Measurements from ENCODE around the gene DYNLT5. TPM values are rescaled to one million over a fixed set of nuclear protein-coding genes. Genes with fewer than 3 reads are reported as not detected.
"Not testable (repeated sequence)": the region's sequence is repeated elsewhere in the genome, so short reads cannot be mapped to it uniquely, and the experiment has no call there.

The DYNLT5 gene, protein sequence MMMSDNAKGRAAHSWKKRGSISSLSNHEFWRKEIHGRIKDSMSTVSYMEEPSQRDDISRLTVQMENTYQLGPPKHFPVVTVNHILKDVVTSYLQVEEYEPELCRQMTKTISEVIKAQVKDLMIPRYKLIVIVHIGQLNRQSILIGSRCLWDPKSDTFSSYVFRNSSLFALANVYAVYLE
- polyA plus RNA-seq (ENCODE audit: insufficient read length in 3 of 3): 1 to 10 TPM; 1.2 to 1.9 (median 1.7) TPM

DNA sequence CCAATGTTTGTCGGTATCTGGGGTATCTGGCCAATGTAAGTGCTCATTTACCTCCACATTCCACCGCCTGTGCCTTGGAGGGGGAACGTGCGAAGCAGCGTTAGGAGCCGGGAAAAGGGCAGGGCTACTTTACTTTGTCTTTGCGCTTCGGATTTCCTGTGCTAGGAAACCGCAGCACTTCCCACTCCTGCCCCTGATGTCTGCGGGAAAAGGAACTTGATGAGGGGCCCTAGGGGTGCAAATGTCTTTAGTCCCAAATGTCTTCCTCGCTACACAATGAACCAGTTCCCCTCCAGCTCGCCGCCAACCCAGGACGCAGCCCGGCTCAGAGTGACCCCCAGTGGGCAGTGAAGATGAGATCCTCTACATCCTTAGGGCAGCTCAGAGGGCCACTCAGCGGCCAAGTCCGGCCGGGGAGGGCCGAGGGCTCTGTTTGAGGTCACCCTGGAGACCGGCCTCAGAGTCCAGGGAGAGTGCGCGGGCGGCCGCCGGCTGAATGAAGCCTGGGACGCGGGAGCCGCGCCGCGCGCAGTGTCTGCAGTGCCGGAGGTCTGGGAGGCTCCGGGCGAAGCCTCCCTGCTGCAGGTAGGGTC lies at the start of gene DYNLT5:
Gene DYNLT5, plus strand, starts transcription at position 460 of the 593 bp plus-strand sequence. CDS start 2,200 bp downstream, outside the sequence.
- peak in 1 of 3 donors; percentile 29 for DNase-seq (ENCODE audit: low read depth in 3 of 3, low spot score in 2 of 3)

DNA sequence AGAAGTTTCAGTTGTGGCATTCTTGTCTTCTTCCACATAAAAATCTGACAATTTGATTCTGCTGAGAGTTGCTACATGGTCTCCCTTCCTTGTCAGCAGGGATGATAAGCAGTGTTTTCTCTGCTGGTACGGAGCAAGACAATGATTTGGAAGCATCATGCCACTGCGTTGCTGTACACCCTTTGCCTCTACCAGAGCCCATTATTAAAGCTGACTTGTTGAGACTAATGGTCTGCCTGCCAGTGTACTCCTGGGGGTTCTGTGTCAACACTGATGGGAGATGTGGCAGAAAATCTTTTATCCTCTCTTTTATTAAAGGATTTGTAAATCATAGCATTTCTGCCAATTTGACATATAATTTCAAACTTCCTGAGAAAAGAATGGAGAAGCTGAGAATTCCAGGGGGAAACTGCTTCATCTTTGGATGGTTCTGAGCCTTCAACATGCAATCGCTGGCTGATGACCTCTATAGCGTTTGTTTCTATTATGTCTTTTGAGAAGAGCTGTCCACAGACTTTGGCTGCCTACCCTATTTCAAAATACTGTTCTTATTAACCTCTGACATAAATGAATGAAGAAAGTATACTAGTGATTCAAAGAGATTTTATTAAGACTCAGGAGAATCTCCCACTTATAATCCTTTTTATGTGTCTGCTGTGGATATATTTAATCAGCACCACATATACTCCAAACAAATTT lies 47.9 kb upstream of the DYNLT5 start:
- no peak for DNase-seq (ENCODE audit: low read depth in 3 of 3, low spot score in 2 of 3)

DNA sequence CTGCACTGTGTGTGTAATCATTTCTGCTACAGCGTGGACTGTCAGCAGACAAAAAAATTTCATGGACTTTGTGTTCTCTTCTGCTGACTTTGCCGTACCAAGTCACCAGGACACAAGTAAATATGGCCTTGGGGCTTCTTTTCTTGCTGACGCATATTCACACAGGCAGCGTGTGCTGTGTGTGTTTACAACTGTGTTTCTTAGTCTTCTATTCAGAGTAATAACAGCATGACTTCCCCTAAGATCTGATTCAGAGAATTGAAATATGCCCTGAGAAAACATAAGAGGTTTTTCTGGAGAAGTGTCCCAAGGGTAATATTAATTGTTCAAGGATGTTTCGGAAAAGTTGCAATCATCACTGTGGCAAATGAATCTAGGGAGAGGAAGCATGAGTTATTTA lies 47.1 kb upstream of the DYNLT5 start:
- DNase-seq (ENCODE audit: low read depth in 3 of 3, low spot score in 2 of 3): no peak

DNA sequence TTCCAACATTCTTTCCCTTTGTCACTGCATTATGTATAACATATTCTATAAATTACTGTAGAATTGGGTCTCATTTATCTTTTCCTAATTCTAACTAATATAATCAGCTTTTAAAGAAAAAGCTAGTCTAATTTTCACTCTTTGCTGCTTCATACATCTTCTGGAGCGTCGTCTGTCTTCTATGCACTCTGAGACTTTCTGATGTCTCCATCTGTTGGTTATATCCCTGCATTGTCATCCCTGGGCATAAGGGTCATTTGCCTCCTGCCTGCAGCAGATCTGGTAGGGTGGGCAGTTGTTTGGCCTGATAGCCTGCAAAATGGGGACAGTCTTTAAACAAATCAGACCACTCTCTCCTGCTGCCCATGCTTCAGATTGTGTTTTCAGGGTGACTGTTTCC lies 40.8 kb upstream of the DYNLT5 start:
- no peak for DNase-seq (ENCODE audit: low read depth in 3 of 3, low spot score in 2 of 3)

DNA sequence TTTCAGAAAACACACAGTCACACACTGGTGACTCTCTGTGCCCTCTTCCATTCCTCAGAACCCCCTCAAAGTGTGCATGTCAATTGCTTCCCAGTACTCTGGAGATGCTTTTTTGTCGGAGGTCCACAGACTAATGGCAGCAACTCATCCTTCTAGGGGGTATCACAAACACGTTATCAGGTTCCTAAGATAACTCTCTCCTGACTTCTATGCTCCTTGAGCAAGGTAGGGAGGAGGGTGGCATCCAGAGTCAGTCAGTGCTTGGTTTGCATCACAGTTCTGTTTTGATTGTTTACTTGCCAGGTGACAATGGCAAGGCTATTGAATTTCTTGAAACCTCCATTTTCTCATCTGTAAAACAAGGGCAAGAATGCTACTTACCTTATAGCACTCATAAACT lies 39.4 kb upstream of the DYNLT5 start:
- DNase-seq (ENCODE audit: low read depth in 3 of 3, low spot score in 2 of 3): no peak

DNA sequence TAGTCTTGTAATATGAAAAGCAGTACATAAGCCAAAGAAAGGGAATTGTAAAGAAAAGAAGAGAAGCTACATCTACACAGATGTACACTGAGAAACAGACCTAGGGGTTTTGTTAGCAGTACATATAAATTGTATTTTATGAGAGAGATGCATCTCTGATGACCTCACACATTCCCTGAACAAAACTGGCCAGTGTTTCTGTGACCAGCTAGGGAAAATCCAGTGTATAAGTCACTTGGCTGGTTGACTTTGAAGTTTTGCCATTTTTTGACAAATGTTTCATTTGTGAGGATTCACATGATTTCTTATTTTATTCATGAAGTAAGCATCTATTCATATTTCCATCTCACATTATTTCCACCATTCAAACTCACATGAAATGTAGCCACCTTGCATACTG lies 28.3 kb upstream of the DYNLT5 start:
- no peak for DNase-seq (ENCODE audit: low read depth in 3 of 3, low spot score in 2 of 3)

DNA sequence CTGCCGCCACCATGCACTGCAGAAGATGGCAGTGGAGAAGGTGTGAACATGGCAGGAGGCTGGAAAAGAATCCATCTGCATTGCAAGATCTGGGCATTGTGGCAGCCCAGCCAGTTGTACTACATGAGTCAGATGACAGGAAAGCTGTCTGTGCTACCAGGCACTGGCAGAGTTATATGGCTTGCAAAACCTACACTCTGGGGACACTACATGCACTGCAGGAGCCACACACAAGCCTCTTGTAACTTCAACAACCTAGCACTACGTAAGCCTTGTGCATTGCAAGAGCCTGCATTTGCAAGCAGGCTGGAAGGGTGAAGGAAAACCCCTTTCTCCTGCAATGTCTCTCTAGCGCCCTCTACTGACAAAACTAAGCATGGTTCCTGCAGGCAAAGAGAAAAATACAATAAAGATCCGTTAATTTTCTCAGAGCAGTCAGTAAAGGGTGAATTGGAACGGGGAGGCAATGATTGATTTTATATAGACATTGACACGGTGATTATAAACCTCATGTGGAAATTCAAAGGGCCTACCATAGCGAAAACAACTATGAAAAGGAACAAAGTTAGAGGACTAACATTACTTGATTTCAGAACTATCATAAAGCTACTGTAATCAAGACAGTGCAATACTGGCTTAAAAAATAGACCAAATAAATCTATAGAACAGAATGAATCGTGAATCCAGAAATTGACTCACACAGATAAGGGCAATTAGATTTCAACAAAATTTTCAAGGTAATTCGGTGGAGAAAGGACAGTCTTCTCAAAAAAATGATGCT lies 26.2 kb upstream of the DYNLT5 start:
- peak; percentile 38 to 48 (median 47) for DNase-seq (ENCODE audit: low read depth in 3 of 3, low spot score in 2 of 3)

DNA sequence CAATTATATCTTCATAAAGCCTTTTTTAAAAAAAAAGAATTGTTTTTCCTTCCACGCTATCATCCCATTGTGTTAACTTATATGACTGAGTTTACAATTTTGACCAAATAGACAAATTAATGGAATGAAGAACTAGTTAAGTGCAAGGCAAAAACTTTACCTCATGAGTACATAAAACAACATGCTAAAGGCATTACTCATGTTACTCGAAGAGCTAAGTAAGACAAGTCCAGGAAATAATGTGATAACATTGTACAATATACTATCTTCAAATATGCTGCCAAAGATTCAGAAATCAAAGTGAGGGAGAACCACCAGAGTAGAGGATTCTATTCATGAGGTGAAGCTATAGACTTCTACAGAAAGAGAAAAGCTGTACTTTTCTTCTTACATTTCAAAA lies 24.2 kb upstream of the DYNLT5 start:
- no peak for DNase-seq (ENCODE audit: low read depth in 3 of 3, low spot score in 2 of 3)

DNA sequence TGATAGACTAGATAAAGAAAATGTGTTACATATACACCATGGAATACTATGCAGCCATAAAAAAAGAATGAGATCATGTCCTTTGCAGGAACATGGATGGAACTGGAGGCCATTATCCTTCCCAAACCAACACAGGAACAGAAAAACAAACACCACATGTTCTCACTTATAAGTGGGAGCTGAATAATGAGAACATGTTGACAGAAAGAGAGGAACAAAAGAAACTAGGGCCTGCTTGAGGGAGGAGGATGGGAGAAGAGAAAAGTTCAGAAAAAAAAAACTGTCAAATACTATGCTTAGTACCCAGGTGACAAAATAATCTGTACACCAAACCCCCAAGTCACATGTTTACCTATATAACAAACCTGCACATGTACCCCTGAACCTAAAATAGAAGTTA lies 23.5 kb upstream of the DYNLT5 start:
- DNase-seq (ENCODE audit: low read depth in 3 of 3, low spot score in 2 of 3): not testable (repeated sequence)

DNA sequence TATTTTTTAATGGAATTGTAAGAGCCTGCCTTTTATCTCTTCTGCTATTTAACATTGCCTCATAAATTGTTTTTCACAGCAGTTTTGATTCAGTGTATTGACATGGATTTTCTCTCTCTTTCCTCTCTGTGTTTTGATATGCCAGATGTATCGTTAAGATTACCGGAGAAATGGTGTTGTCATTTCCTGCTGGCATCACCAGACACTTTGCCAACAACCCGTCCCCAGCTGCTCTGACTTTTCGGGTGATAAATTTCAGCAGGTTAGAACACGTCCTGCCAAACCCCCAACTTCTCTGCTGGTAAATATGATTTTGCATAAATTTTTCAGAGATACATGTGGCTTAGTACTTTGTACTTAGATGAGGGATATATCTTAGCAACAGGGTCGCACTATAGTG lies 23.1 kb upstream of the DYNLT5 start:
- no peak for DNase-seq (ENCODE audit: low read depth in 3 of 3, low spot score in 2 of 3)

DNA sequence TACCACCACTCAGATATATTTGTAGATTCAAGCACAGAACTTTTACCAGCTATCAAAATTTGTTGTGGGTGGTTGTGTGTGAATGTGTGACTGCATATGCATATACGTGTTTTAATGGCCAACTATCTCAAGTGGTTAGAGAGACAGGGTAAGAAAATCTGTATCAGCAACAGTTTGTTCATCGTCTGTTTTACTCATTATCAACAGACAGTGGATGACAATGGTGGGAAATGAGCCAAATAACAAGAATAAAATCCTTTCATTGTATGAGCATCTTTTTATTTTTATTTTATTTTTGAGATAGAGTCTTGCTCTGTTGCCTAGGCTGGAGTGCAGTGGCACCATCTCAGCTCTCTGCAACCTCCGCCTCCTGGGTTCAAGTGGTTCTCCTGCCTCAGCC lies 22.7 kb upstream of the DYNLT5 start:
- DNase-seq (ENCODE audit: low read depth in 3 of 3, low spot score in 2 of 3): no peak

DNA sequence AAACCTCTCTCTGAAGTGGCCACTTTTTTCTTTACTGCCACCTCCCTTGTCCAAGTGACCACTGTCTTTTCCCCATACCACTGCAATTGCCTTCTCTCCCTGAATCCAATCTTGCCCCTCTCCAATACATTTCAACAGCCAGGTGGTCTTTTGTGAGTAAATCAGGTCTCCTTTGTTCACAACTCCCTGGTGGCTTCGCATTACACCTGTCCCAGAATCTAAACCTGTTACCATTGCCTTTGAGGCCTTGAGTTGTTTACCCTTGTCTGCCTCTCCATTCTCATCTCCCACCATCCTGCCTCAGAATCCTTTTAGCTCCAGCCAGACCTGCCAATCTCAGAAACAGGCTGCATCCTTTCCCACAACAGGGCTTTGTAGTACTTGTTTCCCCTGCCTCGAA lies 21.8 kb upstream of the DYNLT5 start:
- DNase-seq (ENCODE audit: low read depth in 3 of 3, low spot score in 2 of 3): no peak

DNA sequence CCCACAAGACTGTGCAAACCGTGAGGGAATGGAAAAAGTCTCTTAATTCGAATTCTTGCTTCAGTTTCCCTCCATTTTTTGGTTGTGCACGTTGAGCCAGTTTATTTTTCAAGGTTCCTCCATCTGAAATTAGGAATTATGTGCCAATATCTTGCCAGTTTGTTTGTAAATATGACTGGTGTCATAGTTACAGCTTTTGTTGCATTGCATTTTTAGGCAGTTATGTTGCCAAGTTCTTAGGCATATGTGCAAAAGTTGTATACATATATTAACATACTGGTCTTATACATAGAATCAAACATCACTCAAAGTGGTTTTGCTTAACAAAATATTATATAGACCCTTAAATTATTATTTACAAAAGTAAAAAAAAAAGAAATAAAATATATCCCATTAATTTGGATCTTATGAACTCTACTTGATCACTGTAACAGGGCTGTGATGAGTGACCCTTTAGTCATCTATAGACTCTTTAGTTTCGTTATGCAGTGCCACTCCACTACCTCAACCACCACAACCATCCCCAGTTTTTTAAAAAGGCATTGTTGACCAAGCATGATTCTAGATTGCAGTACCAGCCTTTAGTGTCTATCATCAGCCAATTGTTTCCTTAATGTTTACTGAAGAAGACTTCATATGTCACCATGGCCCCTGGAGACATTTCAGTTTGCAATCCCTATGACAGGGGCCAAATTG lies 20.9 kb upstream of the DYNLT5 start:
- DNase-seq (ENCODE audit: low read depth in 3 of 3, low spot score in 2 of 3): no peak

DNA sequence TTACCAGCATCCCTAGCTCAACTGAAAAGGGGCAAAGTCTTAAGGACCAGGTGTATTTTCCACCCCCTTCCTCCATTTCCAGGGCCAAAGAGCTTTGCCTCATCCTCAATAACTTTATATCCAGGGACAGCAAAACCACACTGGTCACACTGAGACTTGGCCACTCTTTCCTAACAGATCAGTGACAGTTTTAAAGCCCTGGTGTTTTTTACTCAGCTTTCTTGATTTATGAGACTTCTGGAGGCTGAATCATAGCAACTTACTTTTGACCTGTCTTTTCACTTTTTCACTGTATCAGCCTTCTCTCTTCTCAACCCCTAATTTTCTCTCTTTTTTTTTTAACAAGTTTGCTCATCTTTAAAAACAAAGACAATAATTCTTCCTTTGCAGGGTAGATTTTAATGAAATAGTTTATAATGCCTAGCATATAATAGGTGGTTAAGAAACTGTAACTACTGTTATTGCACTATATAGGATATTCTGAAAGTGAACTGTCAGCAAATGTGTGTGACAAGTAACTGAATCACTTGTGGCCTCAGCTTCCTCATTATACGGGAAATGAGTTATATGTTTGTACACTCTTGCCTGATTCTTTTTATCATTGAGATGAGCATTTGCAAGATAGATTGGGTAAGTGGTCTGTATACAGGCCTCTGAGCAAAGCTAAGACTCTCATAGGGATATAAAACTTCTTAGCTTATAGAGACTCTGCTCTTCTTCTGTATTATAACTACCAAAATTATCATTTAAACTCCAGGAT lies 19.7 kb upstream of the DYNLT5 start:
- DNase-seq (ENCODE audit: low read depth in 3 of 3, low spot score in 2 of 3): no peak

DNA sequence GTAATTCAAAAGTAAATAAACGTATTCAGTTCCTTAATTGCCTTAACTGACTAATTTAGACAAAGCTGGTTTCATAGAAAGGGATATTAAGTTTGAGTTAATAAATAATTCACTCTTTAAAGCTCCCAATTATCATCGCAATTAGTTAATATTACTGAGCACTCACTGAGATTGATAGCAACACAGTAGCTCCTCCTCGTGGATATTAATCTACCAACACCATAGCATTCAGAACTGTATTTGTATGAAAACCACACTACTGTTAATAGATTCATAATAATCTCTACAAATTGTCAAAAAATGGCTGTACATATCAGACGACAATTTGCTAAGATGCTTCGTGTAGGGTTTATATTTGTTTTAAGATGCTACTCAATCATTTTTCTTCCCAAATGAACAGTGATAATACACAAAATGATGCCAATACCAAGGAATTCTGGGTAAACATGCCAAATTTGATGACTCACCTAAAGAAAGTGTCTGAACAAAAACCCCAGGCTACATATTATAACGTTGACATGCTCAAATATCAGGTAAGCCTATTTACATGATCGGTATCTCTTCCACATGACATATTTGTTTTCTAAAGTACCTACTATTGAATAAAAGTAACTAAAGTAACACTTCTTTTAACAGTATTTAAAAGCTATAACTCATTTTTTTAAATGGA lies 18.8 kb upstream of the DYNLT5 start:
- no peak for DNase-seq (ENCODE audit: low read depth in 3 of 3, low spot score in 2 of 3)

DNA sequence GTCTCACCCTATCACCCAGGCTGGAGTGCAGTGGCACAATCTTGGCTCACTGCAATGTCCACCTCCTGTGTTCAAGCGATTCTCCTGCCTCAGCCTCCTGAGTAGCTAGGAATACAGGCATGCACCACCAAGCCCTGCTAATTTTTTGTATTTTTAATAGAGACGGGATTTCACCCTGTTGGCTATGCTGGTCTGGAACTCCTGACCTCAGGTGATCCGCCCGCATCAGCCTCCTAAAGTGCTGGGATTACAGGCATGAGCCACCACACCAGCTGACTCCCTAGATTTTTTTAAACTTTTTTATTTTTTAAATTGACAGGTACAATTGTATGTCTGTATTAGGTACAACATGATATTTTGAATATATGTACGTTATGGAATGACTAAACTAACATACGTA lies 17.7 kb upstream of the DYNLT5 start:
- not testable (repeated sequence) for DNase-seq (ENCODE audit: low read depth in 3 of 3, low spot score in 2 of 3)

DNA sequence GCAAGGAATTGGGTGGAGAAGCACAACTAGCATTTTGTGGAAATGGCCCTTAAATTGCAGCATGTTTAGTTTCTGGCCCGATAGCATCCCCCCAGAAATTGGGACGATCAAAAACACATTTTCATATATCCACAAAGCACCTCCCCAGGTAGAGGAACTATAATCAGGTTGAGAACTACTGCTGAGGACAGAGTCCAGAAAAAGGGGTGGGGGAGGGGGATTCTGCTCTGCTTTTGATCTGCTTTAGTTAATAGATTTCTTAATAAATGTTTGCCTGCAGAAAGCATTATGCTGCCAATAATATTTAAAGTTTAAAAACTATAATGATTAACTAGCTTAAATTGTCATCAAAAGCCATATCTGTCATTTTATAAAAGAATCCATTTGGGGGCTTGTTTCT lies 14.4 kb upstream of the DYNLT5 start:
- no peak for DNase-seq (ENCODE audit: low read depth in 3 of 3, low spot score in 2 of 3)

DNA sequence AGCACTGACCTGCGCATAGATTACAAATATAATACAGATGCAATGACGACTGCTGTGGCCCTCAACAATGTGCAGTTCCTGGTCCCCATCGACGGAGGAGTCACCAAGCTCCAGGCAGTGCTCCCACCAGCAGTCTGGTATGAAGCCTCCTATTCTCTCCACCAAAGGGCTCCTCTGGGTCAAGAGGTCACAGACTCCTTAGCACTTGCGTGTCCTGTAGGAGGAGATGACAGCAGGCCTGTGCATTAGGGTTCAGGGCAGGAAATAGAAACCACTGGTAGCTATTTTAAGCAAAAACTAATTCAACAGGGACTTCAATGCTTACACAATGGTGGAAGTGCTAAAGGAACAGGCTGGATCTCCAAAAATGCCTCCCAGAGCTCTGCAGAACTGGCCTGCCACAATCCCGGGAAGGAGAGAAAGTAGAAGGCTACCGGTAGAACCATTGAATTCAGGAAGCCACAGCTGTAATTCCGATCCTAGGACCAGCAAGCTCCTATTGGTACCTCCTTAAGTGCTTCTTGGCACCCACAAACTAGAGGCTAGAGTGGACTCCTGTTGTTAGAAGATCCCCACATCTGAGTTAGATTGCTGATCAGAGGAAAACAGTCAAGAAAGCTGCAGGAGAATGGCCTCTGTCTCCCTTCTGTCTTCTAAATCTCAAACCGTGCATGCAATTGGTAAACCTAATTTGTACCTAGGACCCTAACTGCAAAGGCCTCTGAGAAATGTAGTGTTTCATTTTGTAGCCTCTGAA lies 12.7 kb upstream of the DYNLT5 start:
- DNase-seq (ENCODE audit: low read depth in 3 of 3, low spot score in 2 of 3): no peak

DNA sequence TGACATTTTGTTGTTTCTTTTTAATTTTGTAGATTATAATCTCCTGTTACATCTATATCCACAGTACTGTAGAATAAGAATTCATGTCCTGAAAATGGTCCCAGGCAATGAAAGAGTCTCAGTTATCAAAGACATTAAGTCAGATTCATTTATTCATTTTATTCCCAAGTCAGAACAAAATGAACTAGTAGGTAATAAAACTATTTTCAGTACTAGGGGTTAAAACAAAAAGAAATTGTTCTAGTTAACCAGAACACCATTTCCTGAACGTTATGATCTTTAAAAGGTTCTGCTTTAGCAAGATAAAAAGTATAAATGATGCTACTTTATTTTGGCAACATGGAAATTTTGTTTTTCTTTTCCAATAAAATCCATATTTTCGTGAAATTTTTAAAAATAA lies 6.8 kb upstream of the DYNLT5 start:
- no peak for DNase-seq (ENCODE audit: low read depth in 3 of 3, low spot score in 2 of 3)

Data from right renal cortex interstitium (tissue), 3 donors.